ENCODE measurements around the gene PHC2. TPM values are rescaled to one million over a fixed set of nuclear protein-coding genes. Genes with fewer than 3 reads are reported as not detected.
"Not testable (repeated sequence)": the region's sequence is repeated elsewhere in the genome, so short reads cannot be mapped to it uniquely, and the experiment has no call there.

The PHC2 gene
- total RNA-seq, 1 experiment from 2014 or later = 128 TPM

DNA sequence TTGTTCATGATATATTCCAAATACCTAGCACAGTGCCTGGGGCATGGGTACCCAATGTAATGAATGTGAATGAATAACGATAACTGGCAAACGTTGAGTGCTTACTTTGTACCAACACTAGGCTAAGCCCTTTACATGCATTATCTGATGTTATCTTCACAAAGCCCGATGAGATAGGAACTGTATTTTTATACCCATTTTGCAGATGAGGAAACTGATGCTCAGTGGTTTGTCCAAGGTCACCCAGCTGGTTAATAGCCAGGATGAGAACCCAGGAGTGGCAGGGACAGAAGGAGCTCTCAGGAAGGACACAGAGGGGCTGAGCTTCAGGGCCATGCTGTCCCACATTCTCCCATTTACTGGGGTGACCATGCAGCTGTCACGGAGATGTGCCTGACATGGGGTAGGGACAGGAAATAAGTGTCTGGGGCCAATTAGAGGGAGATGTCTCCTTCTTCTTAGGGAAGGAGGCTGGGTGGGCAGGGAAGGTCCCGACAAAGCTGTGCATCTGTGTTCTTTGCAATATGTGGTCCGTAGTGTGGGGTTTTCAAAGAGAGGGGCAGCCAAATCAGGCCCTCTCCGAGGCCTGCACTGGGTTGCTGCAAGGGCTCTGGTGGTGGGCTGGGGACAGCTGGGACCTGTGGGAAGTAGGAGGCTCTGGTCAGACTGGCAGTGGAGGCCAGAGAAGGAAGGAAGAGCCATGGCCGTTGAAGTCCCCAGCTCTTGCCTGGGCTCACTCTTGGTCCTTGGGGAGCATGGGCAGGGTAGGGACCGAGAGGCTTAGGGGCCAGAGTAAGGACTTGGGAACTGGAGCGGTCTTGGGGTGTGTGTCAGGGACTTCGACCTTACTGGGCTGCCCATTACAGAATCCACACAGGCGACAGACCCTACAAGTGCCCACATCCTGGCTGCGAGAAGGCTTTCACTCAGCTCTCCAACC, 136.6 kb downstream of the PHC2 start:
- DNase-seq (ENCODE audit: low read depth) = no peak

- DNase-seq (ENCODE audit: low read depth) = no peak
Measured at GRCh38 chr1:33292726-33293340, 138.1 kb downstream of the PHC2 start.

GRCh38 chr1:33290615-33291014, 140.3 kb downstream of the PHC2 start:
- not testable (repeated sequence) for DNase-seq (ENCODE audit: low read depth)

DNA sequence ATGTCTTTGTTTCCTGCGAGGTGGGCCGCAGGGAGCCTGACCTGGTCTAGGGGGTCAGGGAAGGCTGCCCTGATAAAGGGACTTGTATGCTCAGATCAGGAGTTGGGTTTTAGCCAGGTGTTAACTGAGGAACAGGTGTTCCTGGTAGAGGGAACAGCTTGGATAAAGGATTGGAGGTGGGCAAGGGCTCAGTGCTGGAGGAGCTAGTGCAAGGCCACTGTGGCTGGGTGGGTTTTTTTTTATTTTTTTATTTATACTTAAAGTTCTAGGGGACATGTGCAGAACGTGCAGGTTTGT, 141.1 kb downstream of the PHC2 start:
- DNase-seq (ENCODE audit: low read depth) = no peak

DNA sequence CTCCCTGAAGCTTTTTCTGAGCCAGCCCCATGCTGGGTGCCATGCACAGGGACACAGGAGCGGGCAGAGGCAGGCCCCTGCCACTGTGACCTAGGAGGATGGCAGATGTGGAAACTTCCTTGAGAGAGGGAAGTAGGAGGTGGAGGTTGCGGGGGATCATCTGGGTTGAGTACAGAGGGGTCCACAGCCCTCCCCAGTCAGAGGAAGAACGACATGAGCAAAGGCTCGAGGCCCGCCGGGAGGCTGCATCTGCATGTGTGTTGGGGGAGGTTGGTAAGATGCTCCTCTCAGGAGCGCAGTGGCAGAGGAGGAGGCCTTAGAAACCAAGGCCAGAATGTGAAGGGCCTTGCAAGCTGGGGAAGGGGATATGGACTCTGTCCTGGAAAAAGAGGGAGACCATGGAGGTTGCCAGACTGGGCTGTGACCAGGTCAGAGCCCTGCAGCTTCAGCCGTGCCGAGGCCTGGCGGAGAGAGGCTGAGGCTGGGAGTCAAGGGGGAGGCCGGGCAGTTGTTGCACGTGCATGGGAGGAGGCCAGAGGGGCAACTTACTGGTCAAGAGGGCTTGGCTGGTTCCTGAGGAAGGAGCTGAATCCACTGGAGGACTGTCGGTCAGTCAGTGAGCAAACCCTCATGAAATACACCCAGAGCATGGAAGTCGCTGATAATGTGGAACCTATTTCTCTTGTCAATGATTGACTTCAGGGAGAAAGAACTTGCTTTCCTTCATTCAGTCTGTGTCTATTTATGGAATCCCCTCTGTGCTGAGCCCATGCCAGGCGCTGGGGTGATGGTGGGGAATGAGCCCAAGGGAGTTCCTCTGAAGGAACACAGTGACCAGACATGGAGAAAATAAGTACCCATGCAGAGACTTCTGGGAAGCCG, 141.7 kb downstream of the PHC2 start:
- DNase-seq (ENCODE audit: low read depth) = no peak

DNA sequence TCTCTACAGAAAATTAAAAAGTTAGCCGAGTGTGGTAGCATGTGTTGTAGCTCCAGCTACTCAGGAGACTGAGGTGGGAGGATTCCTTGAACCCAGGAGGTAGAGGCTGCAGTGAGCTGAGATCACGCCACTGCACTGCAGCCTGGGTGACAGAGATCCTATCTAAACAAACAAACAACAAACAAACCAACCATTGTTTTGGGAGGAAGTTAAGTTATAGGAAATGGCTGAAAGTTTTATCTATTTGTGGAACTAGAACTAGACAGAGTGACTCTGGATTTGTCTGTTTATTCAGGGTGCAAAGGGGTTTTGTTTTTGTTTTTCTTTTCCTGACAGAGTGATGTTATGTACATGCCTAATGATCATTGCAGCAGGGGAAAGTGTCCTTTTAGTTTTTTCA, 143.6 kb downstream of the PHC2 start:
- DNase-seq (ENCODE audit: low read depth) = no peak

GRCh38 chr1:33286451-33287185, 144.3 kb downstream of the PHC2 start:
- no peak for DNase-seq (ENCODE audit: low read depth)

GRCh38 chr1:33284049-33284448, 146.8 kb downstream of the PHC2 start:
- no peak for DNase-seq (ENCODE audit: low read depth)

DNA sequence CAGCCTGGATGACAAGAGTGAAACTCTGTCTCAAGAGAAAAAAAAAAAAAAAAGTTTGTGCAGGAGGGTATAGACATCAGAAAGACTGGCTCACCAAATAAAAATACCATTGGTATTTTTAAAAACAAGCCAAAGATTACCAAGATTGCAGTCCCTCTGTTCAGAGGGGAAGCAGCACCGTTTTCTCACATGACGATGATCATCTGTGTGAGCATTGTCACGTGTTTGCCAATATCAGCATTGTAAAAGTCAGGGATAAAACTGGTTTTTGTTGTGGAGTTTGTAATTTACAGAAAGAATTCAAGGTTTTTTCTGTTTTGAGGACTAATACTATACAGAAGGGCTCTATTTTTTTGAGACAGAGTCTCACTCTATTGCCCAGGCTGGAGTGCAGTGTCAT, 148.1 kb downstream of the PHC2 start:
- no peak for DNase-seq (ENCODE audit: low read depth)

DNA sequence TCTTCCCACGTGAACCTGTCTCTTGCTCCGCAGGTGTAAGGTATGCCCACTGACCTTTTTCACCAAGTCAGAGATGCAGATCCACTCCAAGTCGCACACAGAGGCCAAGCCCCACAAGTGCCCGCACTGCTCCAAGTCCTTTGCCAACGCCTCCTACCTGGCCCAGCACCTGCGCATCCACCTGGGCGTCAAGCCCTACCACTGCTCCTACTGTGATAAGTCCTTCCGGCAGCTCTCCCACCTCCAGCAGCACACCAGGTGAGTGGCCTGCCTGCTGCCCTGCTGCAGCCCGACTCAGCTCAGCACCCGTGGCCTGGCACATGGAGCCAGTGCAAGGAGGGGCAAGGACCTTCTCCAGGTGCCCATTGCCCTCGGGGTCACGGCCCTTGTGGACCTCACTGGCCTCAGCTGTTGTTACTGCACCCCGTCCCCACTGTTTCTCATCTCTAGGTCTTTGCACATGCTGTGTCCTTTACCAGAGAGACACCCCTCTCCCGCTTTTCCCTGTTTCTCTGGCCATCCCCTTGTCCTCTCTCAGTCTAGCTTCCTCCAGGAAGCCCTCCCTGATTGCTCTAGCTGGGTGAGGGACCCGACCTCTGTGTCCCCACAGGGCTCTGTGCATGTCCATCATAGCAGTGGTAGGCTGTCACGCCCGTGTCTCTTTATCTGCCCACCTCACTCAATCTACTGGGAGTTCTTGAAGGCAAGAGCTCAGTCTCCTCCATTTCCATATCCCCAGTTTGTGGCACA, 149.2 kb downstream of the PHC2 start:
- DNase-seq (ENCODE audit: low read depth) = no peak

- DNase-seq (ENCODE audit: low read depth) = no peak
Measured at GRCh38 chr1:33280091-33280661, 150.7 kb downstream of the PHC2 start.

GRCh38 chr1:33277488-33278084, 153.3 kb downstream of the PHC2 start:
- DNase-seq (ENCODE audit: low read depth) = no peak

GRCh38 chr1:33276573-33277298, 154.2 kb downstream of the PHC2 start:
- DNase-seq (ENCODE audit: low read depth) = no peak

GRCh38 chr1:33275706-33276572, 155.0 kb downstream of the PHC2 start:
- DNase-seq (ENCODE audit: low read depth) = no peak

- DNase-seq (ENCODE audit: low read depth) = no peak
Measured at GRCh38 chr1:33275195-33275594, 155.7 kb downstream of the PHC2 start.

DNA sequence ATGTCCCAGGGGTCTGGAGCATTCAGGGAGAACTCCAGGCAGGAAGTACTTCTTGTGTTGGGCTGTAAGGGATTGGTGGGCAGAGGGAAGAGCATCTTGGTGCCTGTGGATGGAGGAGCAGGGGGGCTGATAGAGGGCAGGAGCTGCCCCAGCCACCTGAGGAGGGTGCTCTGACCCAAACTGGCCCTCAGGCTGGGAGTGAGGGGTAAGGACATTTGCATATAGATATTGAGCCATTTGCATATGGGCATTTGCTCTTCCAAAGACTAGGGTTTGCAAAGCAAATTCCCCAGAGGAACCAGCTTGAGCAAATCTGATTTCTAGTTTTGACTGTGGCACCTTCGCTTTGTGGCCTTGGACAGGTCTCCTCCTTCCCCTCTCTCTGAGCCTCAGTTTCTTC, 156.4 kb downstream of the PHC2 start:
- DNase-seq (ENCODE audit: low read depth) = no peak

GRCh38 chr1:33273961-33274371, 156.9 kb downstream of the PHC2 start:
- DNase-seq (ENCODE audit: low read depth) = peak; percentile 20
